IMR-90 (cell line): ENCODE data around the gene LSM14A. TPM values are rescaled to one million over a fixed set of nuclear protein-coding genes. Genes with fewer than 3 reads are reported as not detected.

Experiments used
- ATAC-seq: fragments of 200-7000 bp; cut with Tn5 transposase; 2 replicates; pipeline ENCODE4 v1.9.1; 2020; ENCODE audit warnings: low read depth, mild to moderate bottlenecking, moderate library complexity
- BruUV-seq: library from RNA; stranded (reverse); fragments of 400-500 nt; replicated peaks from 2 replicates; lab custom pipeline; 2021; lab: Mats Ljungman, UMichigan
- CTCF ChIA-PET: fragments of 300-600 bp; formaldehyde crosslinking; extraction: SDS; loops from one replicate; lab custom pipeline; 2021; ENCODE audit warnings: antibody characterized with exemption; lab: Yijun Ruan, JAX
- POLR2A ChIA-PET: fragments of 300-600 bp; sonication (Branson Sonifier 250); formaldehyde crosslinking; loops from one replicate; lab custom pipeline; 2022; ENCODE audit warnings: antibody characterized with exemption; ENCODE audit not compliant: unreplicated experiment; lab: Charles Lee
- DNase-seq: peaks from one replicate; pipeline ENCODE4 v3.0.0; 2013
- H2AFZ ChIP-seq: replicated peaks from 2 replicates; pipeline ENCODE3; 2013; ENCODE audit warnings: low read length, mild to moderate bottlenecking; ENCODE audit not compliant: poor library complexity
- H2AK5ac ChIP-seq: 2 replicates; pipeline ENCODE4 v1.6.1; 2013; ENCODE audit warnings: low read depth, low read length, inconsistent platforms
- H2AK9ac ChIP-seq: replicated peaks from 2 replicates; pipeline ENCODE3; 2013; ENCODE audit warnings: mild to moderate bottlenecking, low read depth, low read length, moderate library complexity; ENCODE audit not compliant: poor library complexity
- H2BK120ac ChIP-seq: 2 replicates; pipeline ENCODE4 v1.6.1; 2013; ENCODE audit warnings: low read depth, low read length, inconsistent platforms
- H2BK15ac ChIP-seq: 3 replicates; pipeline ENCODE4 v1.6.1; 2013; ENCODE audit warnings: low read depth, low read length, inconsistent platforms
- H2BK20ac ChIP-seq: 2 replicates; pipeline ENCODE4 v1.6.1; 2013; ENCODE audit warnings: low read depth, mild to moderate bottlenecking, inconsistent platforms, low read length, moderate library complexity
- H2BK5ac ChIP-seq: 2 replicates; pipeline ENCODE4 v1.6.1; 2013; ENCODE audit warnings: mild to moderate bottlenecking, low read depth, low read length, inconsistent platforms; ENCODE audit not compliant: poor library complexity, severe bottlenecking
- H3K14ac ChIP-seq: replicated peaks from 2 replicates; pipeline ENCODE4 v1.6.1; 2013; ENCODE audit warnings: low read depth, low read length, inconsistent platforms
- H3K18ac ChIP-seq: 2 replicates; pipeline ENCODE4 v1.6.1; 2013; ENCODE audit warnings: low read depth, low read length, control low read depth
- H3K23ac ChIP-seq: 2 replicates; pipeline ENCODE4 v1.6.1; 2013; ENCODE audit warnings: low read depth, low read length, inconsistent platforms
- H3K27ac ChIP-seq: 2 replicates; pipeline ENCODE4 v1.5.1; 2013; ENCODE audit warnings: mild to moderate bottlenecking, control low read depth, low read length; ENCODE audit not compliant: insufficient read depth
- H3K27me3 ChIP-seq: 2 replicates; pipeline ENCODE4 v1.6.1; 2013; ENCODE audit warnings: low read length; ENCODE audit not compliant: control insufficient read depth, insufficient read depth
- H3K36me3 ChIP-seq: 2 replicates; pipeline ENCODE4 v1.6.1; 2013; ENCODE audit warnings: low read length, mixed read lengths; ENCODE audit not compliant: control insufficient read depth, insufficient read depth
- H3K4ac ChIP-seq: 2 replicates; pipeline ENCODE4 v1.6.1; 2013; ENCODE audit warnings: low read depth, low read length, inconsistent platforms
- H3K4me1 ChIP-seq: 2 replicates; pipeline ENCODE4 v1.6.1; 2013; ENCODE audit warnings: low read length, mixed read lengths; ENCODE audit not compliant: control insufficient read depth, insufficient read depth
- H3K4me2 ChIP-seq: 2 replicates; pipeline ENCODE4 v1.6.1; 2013; ENCODE audit warnings: low read depth, mild to moderate bottlenecking, control low read depth, low read length, moderate library complexity
- H3K4me3 ChIP-seq: 2 replicates; pipeline ENCODE4 v1.5.1; 2013; ENCODE audit warnings: low read depth, mild to moderate bottlenecking, control low read depth, low read length, moderate library complexity; ENCODE audit not compliant: insufficient read depth
- H3K56ac ChIP-seq: 2 replicates; pipeline ENCODE4 v1.6.1; 2013; ENCODE audit warnings: low read length, inconsistent platforms; ENCODE audit not compliant: insufficient read depth; ENCODE audit errors: extremely low read depth
- H3K79me1 ChIP-seq, 2 experiments: 2 replicates each; pipeline ENCODE4 v1.6.1; 2013; ENCODE audit warnings: low read length in 2 of 2, inconsistent platforms in 1 of 2, low read depth in 1 of 2
- H3K9ac ChIP-seq: 2 replicates; pipeline ENCODE4 v1.6.1; 2013; ENCODE audit warnings: low read depth, low read length, control low read depth
- H3K9me1 ChIP-seq: 2 replicates; pipeline ENCODE4 v1.6.1; 2013; ENCODE audit warnings: low read length, inconsistent platforms; ENCODE audit not compliant: insufficient read depth
- H3K9me3 ChIP-seq: 2 replicates; pipeline ENCODE4 v1.6.1; 2013; ENCODE audit warnings: low read length; ENCODE audit not compliant: control insufficient read depth, insufficient read depth
- H4K20me1 ChIP-seq: 2 replicates; pipeline ENCODE4 v1.6.1; 2013; ENCODE audit warnings: low read length, inconsistent platforms; ENCODE audit not compliant: insufficient read depth
- H4K5ac ChIP-seq: 2 replicates; pipeline ENCODE4 v1.6.1; 2013; ENCODE audit warnings: mild to moderate bottlenecking, low read depth, low read length, control low read depth
- H4K8ac ChIP-seq, 2 experiments: 2 replicates each; pipeline ENCODE4 v1.6.1; 2013; ENCODE audit warnings: low read depth in 2 of 2, low read length in 2 of 2, control low read depth in 1 of 2, inconsistent platforms in 1 of 2
- H4K91ac ChIP-seq: 2 replicates; pipeline ENCODE4 v1.6.1; 2013; ENCODE audit warnings: low read depth, low read length, inconsistent platforms; ENCODE audit not compliant: insufficient read depth
- BHLHE40 ChIP-seq: fragments of 150-350 bp; IDR thresholded peaks from 2 replicates; pipeline ENCODE4 v1.6.1; 2016; ENCODE audit warnings: mild to moderate bottlenecking, low read depth, low read length
- CHD1 ChIP-seq: IDR thresholded peaks from 2 replicates; pipeline ENCODE4 v1.6.1; 2012; ENCODE audit warnings: low read depth, low read length, improper control_type of control experiment
- FOS ChIP-seq: fragments of 150-350 bp; IDR thresholded peaks from 2 replicates; pipeline ENCODE4 v1.6.1; 2016; ENCODE audit warnings: low read depth, low read length
- MXI1 ChIP-seq: IDR thresholded peaks from 2 replicates; pipeline ENCODE4 v1.6.1; 2012; ENCODE audit warnings: low read depth, mild to moderate bottlenecking, low read length, moderate library complexity, borderline replicate concordance
- RAD21 ChIP-seq: IDR thresholded peaks from 2 replicates; pipeline ENCODE4 v1.6.1; 2012; ENCODE audit warnings: low read length, improper control_type of control experiment
- USF2 ChIP-seq: fragments of 150-350 bp; IDR thresholded peaks from 2 replicates; pipeline ENCODE4 v1.6.1; 2017; ENCODE audit warnings: mild to moderate bottlenecking, antibody characterized with exemption, low read length, low read depth
- WGBS, 2 experiments: methylation state at CpG; one replicate each; pipeline versions ENCODE4 v1.1.5 to v1.1.7; 2013; ENCODE audit warnings: missing lambda C conversion rate in 2 of 2; ENCODE audit not compliant: insufficient read length in 1 of 2; ENCODE audit errors: extremely low coverage in 2 of 2; 5-methylcytosine and 5-hydroxymethylcytosine counted together
- dilution Hi-C: fragments of 300-500 bp; cut with HindIII; formaldehyde crosslinking; loops from one replicate; pipeline ENCODE4 v1.14.3; 2018; ENCODE audit warnings: low sequenced_read_pairs; ENCODE audit not compliant: unreplicated experiment
- in situ Hi-C: fragments of 300-500 bp; cut with MboI; formaldehyde crosslinking; loops from 3 replicates; pipeline ENCODE4 v1.14.3; 2019; ENCODE audit warnings: low sequenced_read_pairs, inconsistent platforms, mixed read lengths
- intact Hi-C: fragments of 100-400 bp; cut with micrococcal nuclease; formaldehyde crosslinking; loops from 2 replicates; pipeline ENCODE4 v1.10.0; 2022
- polyA plus RNA-seq, 3 experiments: library from polyadenylated mRNA; depleted of rRNA; stranded (reverse); fragments of >200 nt; gene quantifications; 2 replicates each; pipeline ENCODE4 v1.2.3, GENCODE V29; 2012; ENCODE audit warnings: low replicate concordance in 1 of 3
- total RNA-seq: library from RNA; depleted of rRNA; stranded (reverse); fragments of >200 nt; gene quantifications from 2 replicates; pipeline ENCODE4 v1.2.3, GENCODE V29; 2012

Gene LSM14A
- total and polyA plus RNA-seq, 2 of the 4 experiments (the other 2 are of a cell fraction): 44.3 to 54.8 TPM

GRCh38 chr19:34237283-34237682 is 65.0 kb downstream of the LSM14A start:
- Histone ChIP-seq H3K14ac (no peak overlapping the region), H3K9me1 (peaks cover 14% of the 10 kb centered on the region), H3K4me1 (peaks cover 16% of the 10 kb centered on the region), H2BK20ac (no peak overlapping the region), H2AK5ac (no peak overlapping the region), H3K4ac (0 out of 2 replicates have a peak overlapping the region, but pooled peaks have one; percentile 7), H4K91ac (no peak overlapping the region), H3K79me1 (peaks cover 9 to 32% of the 10 kb centered on the region in 2 experiments; a peak in 2 of 4 replicates), H2AK9ac (no peak overlapping the region), H4K20me1 (peaks cover 21% of the 10 kb centered on the region), H2BK120ac (no peak overlapping the region; the same call in 1 of the 2 replicates), H3K27me3 (no peaks in the 10 kb centered on the region), H3K4me2 (no peak overlapping the region), H3K36me3 (no peaks in the 10 kb centered on the region), H2BK5ac (no peak overlapping the region), H3K27ac (no peak overlapping the region), H3K23ac (no peak overlapping the region), H4K5ac (no peak overlapping the region), H3K9me3 (no peaks in the 10 kb centered on the region), H3K9ac (no peak overlapping the region), H3K56ac (no peak overlapping the region), H2BK15ac (no peak overlapping the region), H3K18ac (no peak overlapping the region), H2AFZ (no peak overlapping the region), H3K4me3 (no peak overlapping the region), H4K8ac (no peak overlapping the region)
- ChIA-PET POLR2A (no interaction called here), CTCF (interaction anchor here (0.9 to 1.0 kb wide), 2 partner anchors 11 to 63 kb away, joined by 3 read pairs; no protein-coding TSS in a partner anchor)
- dilution Hi-C loops: no loop called here
- no TSS peak for BruUV-seq
- DNase-seq: no peak
- in situ Hi-C loops: loop anchor here (10.0 kb wide), 1 partner anchor 98 kb away; no protein-coding TSS in a partner anchor
- WGBS, 2 experiments: 100% methylated on average over 1 of the region's 3 CpGs; no CpG with 5 or more reads in 1 of the 2 experiments
- no peak for TF ChIP-seq MXI1
- no peak for TF ChIP-seq BHLHE40
- no peak for TF ChIP-seq USF2
- no peak for TF ChIP-seq FOS
- TF ChIP-seq RAD21: no peak
- TF ChIP-seq CHD1: no peak
- intact Hi-C loops: no loop called here
- ATAC-seq: no peak
